ENCODE measurements around the gene PITRM1.
"Not testable (repeated sequence)": the region's sequence is repeated elsewhere in the genome, so short reads cannot be mapped to it uniquely, and the experiment has no call there.

PITRM1 gene

DNA sequence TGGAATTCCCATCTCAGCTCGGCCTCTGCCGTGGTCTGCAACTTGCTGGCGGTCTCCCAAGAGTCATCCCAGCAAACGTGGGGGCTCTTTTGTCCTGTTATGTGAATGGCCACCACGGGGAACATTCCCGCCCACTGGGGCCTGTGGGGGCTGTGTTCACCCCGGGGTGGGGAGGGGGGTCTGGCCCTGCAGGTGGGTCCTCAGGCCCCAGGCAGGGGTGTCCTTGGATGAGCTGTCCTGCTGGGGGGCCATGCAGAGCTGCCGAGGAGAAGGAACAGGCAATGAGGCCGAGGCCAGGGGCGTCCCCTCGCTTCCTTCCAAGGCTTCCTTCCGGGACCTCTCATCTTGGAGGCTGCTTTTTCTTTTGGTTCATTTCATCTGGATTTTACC is 24.4 kb upstream of the PITRM1 start:
- no peak for DNase-seq

DNA sequence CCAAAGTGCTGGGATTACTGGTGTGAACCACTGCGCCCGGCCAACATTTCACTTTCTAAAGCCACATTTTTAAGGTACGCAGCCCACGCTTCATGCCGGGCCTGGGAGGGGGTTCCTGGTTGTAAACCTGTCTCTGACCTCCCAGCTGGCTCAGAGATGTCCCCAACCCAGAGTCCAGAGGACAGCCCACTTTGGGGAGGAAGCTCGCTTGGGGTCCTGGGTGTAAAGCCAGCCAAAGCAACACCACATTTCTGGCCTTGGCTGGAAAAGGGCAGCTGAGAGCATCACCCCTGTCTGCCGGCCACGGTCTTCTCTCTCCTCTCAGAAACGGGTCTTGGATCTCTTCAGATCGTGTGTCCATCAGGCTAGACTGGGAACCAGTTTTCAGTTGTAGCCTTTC is 23.9 kb upstream of the PITRM1 start:
- DNase-seq, result no peak

DNA sequence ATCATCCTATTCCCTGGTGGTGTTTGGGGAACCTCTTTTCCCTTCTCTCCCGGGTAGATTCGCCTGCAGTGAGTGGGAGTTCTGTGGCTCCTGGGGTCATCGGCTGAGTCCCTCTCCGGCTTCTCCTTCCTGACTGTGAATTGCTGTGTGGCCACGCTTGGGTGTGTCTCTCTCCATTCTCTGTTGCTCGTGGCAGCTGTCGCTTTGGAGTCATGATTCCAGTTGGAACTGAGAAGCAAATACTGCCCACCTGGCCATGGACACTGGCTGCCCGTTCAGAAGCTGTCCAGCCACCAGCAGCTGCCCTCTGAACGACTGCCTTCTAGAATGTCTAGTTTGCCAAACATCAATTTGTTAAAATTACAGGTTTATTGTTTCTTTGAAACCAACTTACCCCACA is 23.1 kb upstream of the PITRM1 start:
- no peak for DNase-seq

DNA sequence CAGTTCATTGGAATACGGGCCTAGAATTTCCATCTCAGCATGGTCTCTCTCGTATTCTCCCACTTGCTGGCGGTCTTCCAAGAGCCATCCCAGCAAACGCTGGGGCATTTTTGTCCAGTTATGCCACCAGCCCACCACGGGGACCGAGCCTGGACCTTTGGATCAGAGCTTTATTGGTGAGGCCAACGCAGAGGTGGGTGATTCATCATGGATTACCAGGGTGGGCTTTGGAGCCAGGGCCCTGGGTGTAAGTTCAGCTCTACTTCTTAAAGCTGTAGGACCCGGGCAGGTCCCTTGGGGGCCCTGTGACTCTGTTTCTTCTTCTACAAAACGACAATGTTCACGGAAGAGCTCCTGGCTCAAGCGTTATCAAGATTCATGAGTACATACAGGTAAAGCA is 22.7 kb upstream of the PITRM1 start:
- DNase-seq, result no peak

DNA sequence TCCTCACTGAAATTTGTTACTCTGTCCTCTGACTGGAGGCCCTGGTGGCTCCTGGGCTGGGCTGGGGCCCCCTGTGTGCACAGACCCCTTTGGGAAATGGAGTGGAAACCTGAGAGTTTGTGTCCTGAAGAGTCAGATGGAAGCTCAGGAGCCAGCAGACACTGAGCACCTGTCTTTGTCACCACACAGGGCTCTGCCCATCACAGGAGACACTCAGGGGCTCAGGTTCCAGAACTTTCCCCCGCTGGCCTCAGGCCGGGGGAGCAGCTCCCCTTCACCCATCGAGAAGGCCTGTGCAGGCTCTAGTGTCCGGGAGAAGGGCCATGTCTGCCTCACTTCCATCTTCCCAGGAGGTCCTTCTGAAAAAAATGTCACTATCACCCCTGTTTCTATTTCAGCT is 22.3 kb upstream of the PITRM1 start:
- no peak for DNase-seq

DNA sequence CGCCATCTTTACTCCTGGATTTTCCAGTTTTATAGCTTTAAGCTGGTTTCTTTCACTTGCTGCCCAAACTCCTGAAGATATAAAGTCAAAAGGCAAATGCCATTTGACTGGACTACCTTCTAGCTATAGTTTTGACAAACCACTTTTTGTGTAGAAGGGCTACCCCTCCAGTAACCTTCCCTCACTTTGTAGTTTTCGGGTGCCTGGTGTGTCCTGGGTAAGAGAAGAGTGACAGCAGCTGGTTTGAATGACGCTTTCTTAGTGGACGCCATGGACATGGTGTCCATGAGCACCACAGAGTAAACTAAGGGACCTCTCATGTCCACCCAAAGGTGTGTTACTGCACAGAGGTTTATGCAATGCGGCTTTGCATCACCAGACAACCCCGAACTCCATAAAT is 21.2 kb upstream of the PITRM1 start:
- DNase-seq, result no peak

DNA sequence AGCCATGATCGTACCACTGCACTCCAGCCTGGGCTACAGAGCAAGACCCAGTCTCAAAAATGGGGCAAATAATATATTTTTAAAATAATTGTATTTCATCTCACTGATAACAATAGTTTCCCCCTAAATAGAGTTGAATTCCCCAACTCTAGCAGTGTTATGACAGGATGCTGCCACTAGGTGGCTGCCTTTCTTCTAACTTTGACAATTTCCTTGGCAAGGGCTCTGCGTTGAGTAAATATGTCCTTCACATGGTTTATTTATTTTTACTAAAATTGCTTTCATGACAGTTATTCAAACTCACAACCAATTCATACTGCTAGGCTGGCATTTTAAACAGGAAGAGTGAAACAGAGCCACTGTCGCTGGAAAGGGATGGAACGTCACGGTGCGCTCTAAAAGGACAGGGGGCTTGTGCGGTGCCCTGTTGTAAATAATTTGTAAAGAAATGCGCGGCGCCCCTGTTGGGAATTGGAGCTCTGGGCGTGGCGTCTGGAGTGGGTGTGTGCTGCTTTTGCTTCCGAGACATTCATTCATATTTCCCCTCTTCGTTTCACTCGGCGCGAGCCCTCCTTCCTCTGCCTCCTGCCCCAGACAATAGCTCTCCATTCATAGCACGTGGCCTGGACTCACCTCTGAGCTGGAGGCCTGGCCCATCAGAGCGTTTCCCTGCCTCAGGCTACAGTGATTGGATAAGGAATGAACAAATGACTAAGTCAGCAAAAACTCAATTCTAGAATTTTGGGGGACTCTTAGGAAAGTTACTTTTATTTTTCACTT is 20.5 kb upstream of the PITRM1 start:
- DNase-seq, result peak; percentile 23 to 39

DNA sequence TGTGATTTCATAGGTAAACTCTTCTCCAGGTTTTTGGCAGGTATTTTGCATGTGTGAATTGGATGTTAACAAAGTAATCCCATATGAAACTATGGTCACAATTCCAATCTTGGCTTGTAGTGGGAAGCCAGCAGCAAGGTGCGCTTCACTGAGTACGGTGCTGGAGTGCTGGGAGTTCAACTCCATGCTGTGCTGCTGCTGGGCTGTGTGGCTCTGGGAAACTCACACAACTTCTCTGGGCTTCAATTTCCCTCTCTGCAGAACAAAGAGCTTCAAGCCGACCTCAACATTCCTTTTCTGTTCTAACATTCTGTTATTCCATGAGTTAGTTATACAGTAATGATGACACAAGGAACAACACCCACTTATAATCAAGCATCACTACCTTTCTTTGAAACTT is 18.2 kb upstream of the PITRM1 start:
- DNase-seq, result no peak

DNA sequence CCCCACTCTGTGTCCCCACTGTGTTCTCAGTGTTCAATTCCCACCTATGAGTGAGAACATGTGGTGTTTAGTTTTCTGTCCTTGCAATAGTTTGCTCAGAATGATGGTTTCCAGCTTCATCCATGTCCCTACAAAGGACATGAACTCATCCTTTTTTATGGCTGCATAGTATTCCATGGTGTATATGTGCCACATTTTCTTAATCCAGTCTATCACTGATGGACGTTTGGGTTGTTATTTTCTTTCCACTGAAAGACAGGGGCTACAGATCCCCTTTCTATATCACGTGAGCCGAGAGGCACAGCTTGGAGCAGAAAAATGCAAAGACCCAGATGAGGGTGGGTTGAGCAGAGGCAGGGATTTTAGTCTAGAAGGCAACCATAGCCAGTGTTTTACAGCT is 14.6 kb upstream of the PITRM1 start:
- not testable (repeated sequence) for DNase-seq

DNA sequence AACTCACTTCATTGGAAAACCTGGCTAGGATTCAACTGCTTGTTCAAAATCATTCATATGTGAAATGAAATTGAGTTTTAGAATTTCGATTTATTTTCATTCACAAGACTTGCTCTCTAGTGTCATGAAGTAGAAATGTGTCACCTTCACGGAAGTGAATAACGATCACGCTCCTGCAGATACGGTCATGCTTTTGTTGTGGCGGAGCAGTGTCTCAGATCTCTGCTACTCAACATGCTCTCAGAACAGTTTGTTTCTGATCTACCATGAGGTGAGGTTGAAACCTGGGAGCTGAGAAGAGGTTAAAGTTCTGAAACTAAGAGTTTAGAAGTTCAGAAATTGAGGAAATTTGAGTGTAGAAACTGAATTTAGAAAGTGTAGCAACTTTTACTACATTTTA is 13.8 kb upstream of the PITRM1 start:
- no peak for DNase-seq

DNA sequence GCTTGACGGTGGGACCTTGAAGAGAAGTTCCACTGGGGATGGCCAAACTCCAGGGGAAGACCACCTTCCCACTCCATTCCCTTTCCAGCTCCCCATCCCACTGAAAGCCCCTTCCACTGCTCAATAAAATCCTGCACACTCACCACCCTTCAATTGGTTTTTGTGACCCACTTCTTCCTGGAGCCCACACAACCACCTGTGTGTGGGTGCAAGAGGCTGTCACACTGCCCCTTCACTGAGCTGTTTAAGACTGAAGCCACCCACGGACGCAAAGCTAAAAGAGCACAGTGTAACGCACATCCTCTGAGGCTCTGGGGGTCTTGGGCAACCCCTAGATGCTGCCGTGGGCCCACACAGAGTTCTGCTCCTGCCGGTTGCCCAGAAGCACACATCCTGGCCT is 12.8 kb upstream of the PITRM1 start:
- DNase-seq, result no peak

DNA sequence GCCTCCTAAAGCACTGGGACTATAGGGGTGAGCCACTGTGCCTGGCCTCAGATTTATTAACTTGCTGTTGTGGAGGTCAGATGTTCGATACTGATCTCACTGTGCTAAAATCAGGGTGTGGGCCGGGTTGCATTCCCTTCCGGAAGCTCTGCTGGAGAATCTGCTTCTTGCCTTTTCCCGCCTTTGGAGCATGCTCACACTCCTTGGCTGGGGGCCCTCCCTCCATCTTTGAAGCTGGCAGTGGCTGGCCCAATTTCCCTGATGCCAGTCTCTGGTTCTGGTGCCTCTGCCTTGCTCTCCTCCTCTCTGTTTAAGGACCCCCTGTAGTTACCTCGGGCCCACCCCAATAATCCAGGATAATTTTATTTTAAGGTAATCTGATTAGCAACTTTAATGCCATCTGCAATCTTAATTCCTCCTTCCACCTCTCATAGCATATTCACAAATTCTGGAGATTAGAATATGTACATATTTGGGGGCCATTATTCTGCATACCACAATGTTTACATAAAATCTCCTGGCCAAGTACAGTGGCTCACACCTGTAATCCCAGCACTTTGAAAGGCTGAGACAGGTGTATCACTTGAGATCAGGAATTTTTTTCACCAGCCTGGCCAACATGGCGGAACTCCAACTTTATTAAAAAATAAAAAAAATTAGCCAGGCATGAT is 7.9 kb upstream of the PITRM1 start:
- no peak for DNase-seq

DNA sequence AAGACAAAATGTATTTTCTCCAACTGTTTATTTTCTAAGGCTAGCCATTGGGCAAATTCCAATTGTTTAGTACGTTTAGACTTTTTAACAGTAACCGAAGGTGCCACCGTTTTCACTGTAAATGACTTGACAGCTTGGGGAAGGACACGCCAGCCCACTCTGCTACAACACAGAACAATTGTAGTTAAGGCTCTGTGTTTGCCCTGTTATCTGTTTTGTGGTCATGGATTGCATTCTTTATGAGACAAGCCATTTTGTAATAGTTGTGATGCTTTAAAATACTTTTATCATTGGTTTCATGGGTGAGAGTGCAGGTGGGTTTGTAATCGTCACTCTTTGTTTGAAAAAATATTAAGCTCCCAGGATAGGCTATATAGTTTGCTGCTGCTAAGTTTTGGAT is 6.6 kb upstream of the PITRM1 start:
- DNase-seq, result no peak

DNA sequence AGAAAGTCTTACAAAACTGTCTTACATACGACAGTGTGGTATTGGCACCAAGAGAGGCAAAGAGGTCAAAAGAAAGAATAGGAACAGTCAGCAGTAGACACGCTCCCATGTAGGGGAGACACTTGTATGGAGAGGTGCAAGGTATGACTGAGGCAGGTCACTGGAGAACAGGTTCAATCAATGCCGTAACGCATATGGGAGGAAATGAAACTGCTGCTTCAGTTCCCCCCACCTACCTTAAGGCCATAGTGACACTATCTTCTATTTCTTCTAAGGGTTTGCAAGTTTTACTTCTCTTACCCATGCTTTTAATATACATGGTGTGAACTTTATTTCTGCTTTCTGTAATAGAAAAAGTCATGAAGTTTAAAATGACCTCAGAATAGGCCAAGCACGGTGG is 5.5 kb upstream of the PITRM1 start:
- no peak for DNase-seq

DNA sequence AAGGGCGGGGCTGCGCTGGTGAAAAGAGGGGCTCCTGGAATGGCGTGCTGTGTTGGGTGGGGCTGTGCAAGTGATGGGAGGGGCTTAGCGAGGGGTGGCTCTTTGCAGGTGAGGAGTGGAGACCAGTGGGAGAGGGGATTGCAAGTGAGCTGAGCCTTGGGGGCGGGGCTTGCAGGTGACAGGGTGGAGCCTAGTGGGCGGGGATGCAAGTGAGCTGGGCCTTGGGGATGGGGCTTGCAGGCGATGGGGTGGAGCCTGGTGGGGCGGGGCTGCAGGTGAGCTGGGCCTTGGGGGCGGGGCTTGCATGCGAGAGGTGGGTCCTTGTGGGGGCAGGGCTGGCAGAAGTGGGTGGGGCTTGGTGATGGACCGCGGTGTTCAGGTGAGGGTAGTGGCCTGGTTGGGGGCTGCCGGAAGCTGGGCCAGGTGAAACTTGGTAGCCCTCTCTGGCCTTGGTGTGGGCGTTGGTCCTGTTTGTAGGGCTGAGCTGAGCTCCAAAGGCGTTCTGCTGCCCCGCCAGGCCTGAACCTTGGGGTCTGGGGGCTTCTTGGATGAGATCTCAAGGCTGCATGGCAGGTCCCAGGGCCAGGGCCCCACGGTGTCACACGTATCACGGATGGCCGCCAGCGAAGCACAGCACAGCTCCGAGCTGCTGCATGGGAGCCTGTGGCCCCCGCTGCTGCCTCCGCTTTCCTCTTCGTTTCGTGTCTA is 743 bp upstream of the PITRM1 start:
- DNase-seq, result peak in 1 of 2 donors; percentile 2

DNA sequence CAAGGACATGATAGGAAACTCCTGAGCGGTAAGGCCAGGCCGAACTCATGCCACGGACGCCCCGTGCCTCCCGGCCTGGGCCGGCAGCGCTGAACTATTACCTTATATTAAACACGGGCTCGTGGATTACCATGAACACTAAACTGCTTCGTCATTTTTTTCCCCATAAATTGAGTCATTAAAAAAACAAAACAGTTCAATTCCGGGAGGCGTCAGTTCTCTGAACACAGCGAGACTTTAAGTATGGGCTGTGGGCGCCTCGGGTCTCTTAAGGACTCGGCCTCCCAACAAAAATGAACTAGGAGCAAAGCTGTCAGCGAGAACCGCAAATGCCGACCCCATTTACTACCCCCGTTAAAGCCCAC is 519 bp downstream of the PITRM1 start:
- no peak for DNase-seq

DNA sequence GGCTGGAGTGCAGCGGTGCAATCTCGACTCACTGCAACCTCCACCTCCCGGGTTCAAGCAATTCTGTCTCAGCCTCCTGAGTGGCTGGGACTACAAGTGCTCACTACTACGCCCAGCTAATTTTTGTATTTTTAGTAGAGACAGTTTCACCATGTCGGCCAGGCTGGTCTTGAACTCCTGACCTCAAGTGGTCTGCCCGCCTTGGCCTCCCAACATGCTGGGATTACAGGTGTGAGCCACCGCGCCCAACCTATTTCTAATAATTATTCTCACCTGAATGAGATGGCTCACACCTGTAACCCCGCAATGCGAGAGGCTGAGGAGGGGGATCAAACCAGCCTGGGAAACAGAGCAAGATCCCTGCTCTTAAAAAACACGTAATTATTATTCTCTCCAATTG is 1.1 kb downstream of the PITRM1 start:
- not testable (repeated sequence) for DNase-seq

DNA sequence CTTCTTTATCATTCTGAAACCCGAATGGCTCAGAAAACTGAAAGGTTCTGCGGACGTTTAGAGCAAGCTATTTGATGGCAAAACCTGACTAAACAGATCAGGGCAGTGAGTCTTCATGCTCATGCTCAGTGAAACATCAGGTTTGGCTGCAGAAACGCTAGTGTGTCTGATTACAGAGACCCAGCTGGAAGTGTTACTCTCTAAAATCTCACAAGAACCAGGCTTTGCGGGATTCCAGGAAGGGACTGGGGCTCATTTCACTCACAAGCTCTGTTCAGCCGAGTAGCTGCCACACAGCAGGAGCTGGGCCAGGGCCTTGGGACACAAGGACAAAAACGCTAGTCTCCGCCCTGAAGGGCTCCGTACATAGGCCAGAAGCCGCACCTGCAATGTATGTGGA is 2.9 kb downstream of the PITRM1 start:
- no peak for DNase-seq

DNA sequence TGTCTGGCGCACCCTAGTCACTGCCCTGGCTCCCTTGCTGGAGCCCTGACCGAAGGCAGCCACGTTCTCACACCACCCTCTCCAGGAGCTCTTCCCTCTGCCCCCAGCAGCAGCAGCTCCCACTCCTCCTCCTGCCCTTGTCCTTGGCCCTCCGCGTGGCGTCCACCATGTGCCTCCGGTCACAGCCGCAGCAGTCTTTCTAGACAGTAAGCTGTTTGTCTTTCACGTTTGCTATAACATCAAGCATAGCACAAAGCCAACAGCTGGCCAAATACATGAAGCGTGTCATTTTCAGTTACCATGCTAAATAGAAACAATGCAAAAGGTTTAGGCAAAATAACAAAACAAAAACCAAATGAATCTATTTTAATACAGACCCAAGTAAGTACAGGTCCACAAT is 3.3 kb downstream of the PITRM1 start:
- peak; percentile 3 to 21 for DNase-seq

DNA sequence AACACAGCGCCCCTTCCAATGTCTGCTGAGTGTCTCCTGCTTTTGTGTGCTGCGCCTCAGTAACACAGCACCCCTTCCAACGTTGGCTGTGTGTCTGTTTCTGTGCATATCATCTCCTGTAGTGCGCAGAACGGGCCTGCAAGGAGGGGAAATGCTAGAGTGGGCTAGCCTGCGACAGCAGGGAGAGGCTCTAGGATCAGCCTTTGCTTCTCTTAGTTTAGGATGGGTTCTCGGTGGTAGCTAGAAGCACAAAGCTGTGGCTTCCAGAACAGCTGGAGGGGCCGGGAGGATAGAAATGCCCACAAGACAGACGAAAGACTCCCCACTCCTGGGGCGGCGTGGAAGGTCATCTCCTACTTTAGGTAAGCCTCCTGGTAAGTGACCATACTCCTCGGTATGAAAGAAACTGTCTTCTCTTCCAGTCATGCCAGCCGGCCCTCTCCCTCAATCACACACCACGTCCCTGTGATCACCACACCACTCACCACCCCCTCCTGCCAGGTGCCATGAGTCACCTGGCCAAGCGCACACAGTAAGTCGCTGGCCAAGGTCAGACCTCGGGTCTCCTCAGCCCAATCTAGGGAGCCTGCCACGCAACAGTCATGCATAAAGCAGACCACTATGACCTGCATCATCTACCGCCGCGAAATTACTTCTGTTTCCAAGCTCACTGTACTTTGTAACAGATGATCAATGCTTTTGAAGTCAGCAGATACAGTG is 4.8 kb downstream of the PITRM1 start:
- no peak for DNase-seq

DNA sequence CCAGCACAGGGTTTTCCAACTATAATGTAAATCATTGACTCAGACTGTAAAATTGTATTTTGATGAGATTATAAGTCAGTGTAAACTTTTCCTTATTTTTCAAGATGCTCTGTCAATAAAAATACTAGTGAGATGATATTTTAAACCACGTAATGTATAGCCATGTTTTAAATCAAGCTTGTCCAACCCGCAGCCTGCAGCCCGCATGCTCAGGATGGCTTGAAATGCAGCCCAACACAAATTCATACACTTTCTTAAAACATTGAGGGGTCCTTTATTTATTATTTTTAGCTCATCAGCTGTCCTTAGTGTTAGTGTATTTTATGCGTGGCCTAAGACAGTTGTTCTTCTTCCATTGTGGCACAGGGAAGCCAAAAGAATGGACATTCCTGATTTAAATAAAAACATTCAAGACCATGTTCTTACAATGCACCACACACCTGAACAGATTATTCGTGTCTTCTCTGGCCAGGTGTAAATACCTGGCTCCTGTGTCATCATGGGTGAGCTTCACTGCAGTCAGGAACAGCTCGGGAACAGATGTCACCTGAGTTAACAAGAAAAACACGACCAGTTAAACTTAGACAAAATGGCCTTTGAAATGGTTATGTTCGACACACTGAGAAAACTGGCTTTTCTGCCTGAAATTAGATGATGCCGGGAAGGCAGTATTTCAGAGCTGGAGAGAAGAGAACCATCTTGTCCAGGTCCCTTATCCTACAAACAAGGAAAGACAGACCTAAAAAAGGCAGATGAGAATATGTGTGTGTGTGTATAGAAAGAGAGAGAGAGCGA is 5.9 kb downstream of the PITRM1 start:
- DNase-seq, result no peak

DNA sequence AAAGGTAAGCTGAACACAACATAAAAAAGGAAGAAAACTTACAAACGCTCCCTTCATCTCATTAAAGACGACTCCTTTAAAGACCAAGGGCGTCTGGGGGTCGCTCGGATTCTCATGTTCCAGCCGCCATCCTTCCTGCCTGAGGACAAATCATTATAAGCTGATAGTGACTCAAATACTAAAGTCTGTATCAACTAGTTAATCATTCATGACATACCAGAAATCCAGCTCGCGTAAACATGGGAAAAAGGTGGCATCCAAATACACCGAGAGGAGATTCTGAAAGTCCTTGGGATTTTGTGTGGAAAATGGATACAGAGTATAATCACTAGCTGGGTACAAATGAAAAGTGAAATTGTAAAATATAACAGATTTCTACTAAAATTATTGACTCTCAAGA is 7.4 kb downstream of the PITRM1 start:
- DNase-seq, result no peak

DNA sequence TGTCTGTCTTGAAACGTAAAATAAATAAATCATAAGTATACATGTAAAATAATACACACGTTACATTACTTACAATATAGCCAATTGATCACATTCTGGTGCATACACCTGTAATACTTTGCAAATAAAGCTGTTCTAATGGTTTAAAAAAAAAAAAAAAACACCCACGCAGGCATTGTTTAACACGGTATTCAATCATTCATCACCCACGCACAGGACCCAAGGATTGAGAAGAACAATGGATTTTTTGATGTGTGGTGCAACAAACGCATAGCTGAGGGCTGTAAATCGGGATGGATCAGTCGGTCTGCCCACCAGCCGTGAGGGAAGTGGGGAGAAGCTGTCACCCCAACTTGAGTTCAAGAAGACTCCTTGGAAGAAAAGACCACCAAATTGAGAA is 8.7 kb downstream of the PITRM1 start:
- DNase-seq, result no peak
